AG04449 (cell line): ENCODE data around the gene MMS22L.
A peak's percentile ranks its signal among the peaks of the same experiment; 100 is the strongest.

ENCODE experiments used
- CTCF ChIA-PET: fragments of 350-600 bp; formaldehyde crosslinking; extraction: SDS; loops from one replicate; lab custom pipeline; 2021; ENCODE audit warnings: antibody characterized with exemption; lab: Yijun Ruan, JAX
- POLR2A ChIA-PET: fragments of 400-600, 350-600 bp; formaldehyde crosslinking; extraction: SDS; loops from one replicate; lab custom pipeline; 2020; ENCODE audit warnings: antibody characterized with exemption, inconsistent platforms; lab: Yijun Ruan, JAX
- DNase-seq: peaks from one replicate; pipeline ENCODE4 v3.0.0-alpha.2; 2010; ENCODE audit warnings: low read depth, low spot score
- H3K4me3 ChIP-seq: 2 replicates; pipeline ENCODE4 v1.5.1; 2011; ENCODE audit warnings: low read depth, mild to moderate bottlenecking, control low read depth, low read length
- CTCF ChIP-seq: IDR thresholded peaks from one replicate; pipeline ENCODE4 v1.5.1; 2011; ENCODE audit warnings: mild to moderate bottlenecking, moderate library complexity, low read length, control low read depth, inconsistent platforms; ENCODE audit not compliant: insufficient read depth; ENCODE audit errors: missing control alignments

The MMS22L gene, protein sequence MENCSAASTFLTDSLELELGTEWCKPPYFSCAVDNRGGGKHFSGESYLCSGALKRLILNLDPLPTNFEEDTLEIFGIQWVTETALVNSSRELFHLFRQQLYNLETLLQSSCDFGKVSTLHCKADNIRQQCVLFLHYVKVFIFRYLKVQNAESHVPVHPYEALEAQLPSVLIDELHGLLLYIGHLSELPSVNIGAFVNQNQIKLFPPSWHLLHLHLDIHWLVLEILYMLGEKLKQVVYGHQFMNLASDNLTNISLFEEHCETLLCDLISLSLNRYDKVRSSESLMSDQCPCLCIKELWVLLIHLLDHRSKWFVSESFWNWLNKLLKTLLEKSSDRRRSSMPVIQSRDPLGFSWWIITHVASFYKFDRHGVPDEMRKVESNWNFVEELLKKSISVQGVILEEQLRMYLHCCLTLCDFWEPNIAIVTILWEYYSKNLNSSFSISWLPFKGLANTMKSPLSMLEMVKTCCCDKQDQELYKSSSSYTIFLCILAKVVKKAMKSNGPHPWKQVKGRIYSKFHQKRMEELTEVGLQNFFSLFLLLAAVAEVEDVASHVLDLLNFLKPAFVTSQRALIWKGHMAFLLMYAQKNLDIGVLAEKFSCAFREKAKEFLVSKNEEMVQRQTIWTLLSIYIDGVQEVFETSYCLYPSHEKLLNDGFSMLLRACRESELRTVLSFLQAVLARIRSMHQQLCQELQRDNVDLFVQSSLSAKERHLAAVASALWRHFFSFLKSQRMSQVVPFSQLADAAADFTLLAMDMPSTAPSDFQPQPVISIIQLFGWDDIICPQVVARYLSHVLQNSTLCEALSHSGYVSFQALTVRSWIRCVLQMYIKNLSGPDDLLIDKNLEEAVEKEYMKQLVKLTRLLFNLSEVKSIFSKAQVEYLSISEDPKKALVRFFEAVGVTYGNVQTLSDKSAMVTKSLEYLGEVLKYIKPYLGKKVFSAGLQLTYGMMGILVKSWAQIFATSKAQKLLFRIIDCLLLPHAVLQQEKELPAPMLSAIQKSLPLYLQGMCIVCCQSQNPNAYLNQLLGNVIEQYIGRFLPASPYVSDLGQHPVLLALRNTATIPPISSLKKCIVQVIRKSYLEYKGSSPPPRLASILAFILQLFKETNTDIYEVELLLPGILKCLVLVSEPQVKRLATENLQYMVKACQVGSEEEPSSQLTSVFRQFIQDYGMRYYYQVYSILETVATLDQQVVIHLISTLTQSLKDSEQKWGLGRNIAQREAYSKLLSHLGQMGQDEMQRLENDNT

DNA sequence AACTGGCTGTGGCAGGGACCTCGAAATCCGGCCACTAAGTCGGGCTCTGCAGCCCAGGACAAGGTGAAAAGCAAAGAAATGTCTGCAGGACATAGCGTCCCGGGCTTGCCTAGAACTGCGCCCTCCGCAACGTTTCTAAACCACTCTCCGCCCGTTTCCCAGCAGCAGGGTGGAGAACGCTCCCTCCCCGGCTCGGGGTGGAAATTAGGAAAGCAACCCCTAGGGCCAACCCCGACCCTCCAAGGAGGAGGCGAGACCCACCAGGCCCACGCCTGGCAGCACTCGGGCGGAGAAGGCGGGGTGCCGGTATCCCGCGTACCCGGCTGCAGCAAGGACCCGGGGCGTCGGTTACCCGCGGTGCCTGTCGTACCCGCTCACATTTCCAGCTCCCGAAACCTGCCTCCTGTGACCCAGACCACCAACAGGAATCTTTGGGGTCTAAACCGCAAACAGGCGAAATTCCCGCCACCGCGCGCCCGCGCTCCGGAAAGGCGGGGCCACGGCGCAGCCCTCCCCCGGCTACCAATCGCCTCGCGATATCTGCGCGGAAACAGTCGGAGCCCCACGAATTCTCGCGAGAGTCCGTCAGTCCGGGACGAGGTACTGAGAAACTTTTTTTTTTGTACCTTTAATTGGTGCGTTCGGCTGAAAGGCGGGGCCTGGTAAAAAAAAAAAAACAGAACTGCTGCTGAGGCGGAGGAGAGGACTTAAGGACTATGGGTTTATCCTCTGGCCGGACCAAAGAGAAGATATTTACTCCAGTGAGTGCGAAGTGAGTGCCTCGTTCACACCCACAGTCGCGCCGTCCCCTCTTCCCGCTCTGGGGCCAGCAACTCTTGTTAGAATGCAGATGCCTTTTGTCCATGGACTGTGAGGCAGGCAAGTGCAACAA is at the start of gene MMS22L:
Gene MMS22L, minus strand, starts transcription at position 491 of the 892 bp plus-strand sequence. CDS start 739 bp downstream, outside the sequence.
- no peak for TF ChIP-seq CTCF
- ChIA-PET POLR2A (no interaction called here), CTCF (interaction anchor here (1.9 kb wide), 1 partner anchor 68 kb away, joined by 5 read pairs; no protein-coding TSS in a partner anchor)

GRCh38 chr6:97322811-97323210 is 39.8 kb upstream of the MMS22L start:
- ChIA-PET CTCF (interaction anchor here (1.0 to 1.6 kb wide), 2 partner anchors 108 to 136 kb away, joined by 3 to 4 read pairs; no protein-coding TSS in a partner anchor), POLR2A (interaction anchor here (0.6 kb wide), 1 partner anchor 112 kb away, joined by 3 read pairs; no protein-coding TSS in a partner anchor)
- peak; percentile 29 for DNase-seq
- no peak for TF ChIP-seq CTCF
- H3K4me3 ChIP-seq, result no peak overlapping the region

More for the DNA sequence above, at the start of gene MMS22L:
- DNase-seq, result peak; percentile 42
- H3K4me3 ChIP-seq, result peak within 1 kb of the TSS; percentile 92

DNA sequence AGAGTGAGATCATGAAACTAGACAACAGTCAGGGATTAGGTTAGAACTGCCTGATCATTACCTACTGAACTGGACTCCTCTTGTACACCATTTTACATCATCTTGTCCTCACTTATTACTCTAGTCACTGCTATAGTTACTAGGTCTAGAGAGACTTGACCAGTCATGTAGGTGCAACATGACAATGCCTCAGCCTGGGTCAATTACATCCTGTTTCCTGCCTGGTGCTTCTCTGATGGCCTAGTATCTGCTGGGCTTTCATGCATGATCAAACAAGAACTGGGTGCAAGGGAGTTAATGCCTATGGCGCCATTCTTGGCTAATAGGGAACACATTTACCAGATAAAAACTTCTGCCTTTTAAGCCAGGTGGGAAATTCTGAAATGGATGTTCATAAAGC is 39.2 kb upstream of the MMS22L start:
- no peak for TF ChIP-seq CTCF
- H3K4me3 ChIP-seq, result no peak overlapping the region
- ChIA-PET POLR2A (interaction anchor here (0.6 kb wide), 1 partner anchor 112 kb away, joined by 3 read pairs; no protein-coding TSS in a partner anchor), CTCF (interaction anchor here (1.0 kb wide), 1 partner anchor 136 kb away, joined by 3 read pairs; no protein-coding TSS in a partner anchor)
- no peak for DNase-seq

DNA sequence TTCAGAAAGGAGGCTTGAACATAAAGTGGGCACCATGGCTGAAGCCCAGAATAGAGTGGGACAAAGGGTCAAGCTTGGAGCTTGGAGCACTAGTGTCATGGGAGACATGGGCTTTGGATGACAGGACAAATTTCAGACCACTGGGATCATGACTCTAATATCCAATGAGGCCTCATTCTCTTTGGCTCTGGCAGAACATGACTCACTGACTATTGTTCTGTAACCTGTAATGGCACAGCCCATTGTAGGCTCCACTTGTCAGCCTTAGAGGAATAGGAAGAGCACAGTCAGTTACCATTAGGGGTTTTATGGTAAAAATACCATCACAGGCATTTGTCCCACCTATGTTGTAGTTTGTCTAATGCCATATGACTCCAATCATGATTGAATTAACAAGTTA is 34.0 kb upstream of the MMS22L start:
- TF ChIP-seq CTCF, result no peak
- POLR2A ChIA-PET, result no interaction called here
- DNase-seq, result no peak
- no peak overlapping the region for H3K4me3 ChIP-seq
- CTCF ChIA-PET, result interaction anchor here (0.6 kb wide), 1 partner anchor 432 kb away, joined by 3 read pairs; no protein-coding TSS in a partner anchor

DNA sequence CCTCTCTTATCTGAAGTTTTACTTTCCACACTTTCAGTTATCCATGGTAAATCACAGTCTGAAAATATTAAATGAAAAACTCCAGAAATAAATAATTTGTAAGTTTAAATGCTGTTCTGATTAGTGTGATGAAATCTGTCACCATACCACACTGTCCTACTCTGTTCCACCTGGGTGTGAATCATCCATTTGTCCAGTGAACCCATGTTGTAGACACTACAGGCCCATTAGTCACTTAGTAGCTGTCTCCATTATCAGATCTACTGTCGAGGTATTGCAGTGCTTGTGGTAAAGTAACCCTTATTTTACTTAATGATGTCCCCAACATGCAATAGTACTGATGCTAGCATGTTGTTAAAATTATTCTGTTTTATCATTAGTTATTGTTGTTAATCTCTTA is 29.2 kb upstream of the MMS22L start:
- ChIA-PET POLR2A (no interaction called here), CTCF (no interaction called here)
- no peak for DNase-seq
- no peak for TF ChIP-seq CTCF
- no peak overlapping the region for H3K4me3 ChIP-seq
